ENCODE measurements around the gene ATP13A2.

Gene ATP13A2

GRCh38 chr1:17059391-17060305 lies 47.9 kb upstream of the ATP13A2 start:
- Histone ChIP-seq H2AK5ac (ENCODE audit: low read depth, low read length) (no peak overlapping the region), H2BK12ac (ENCODE audit: low read length) (no peak overlapping the region), H2BK5ac (ENCODE audit: low read length) (no peak overlapping the region), H3K27me3 (ENCODE audit: control insufficient read depth in 3 of 3, insufficient read depth in 3 of 3, low read depth in 1 of 3, low read length in 3 of 3) (peaks cover 0 to 5% (median 0%) of the 10 kb centered on the region in 3 experiments), H3K9me3 (replicated peaks in 1 of 2; ENCODE audit: control insufficient read depth in 2 of 2, insufficient read depth in 1 of 2, low read depth in 1 of 2, low read length in 2 of 2) (no peaks in the 10 kb centered on the region), H3K27ac (replicated peaks; ENCODE audit: low read length) (no peak overlapping the region), H3K9ac (ENCODE audit: low read depth, low read length, poor library complexity) (peak overlapping the region; percentile 54), H3K14ac (ENCODE audit: low read length) (no peak overlapping the region), H2BK15ac (ENCODE audit: low read length) (no peak overlapping the region), H3K23ac (ENCODE audit: low read depth, low read length, poor library complexity) (no peak overlapping the region), H3K36me3 (replicated peaks in 1 of 2; ENCODE audit: control insufficient read depth in 2 of 2, insufficient read depth in 2 of 2, low read length in 2 of 2) (no peaks in the 10 kb centered on the region), H3K4me3 (ENCODE audit: low read length in 2 of 2) (no peak overlapping the region), H4K8ac (ENCODE audit: low read depth, low read length) (no peak overlapping the region), H3K79me1 (ENCODE audit: low read depth, low read length) (no peaks in the 10 kb centered on the region), H3K4me2 (ENCODE audit: insufficient read depth, low read length, poor library complexity, severe bottlenecking) (no peak overlapping the region), H4K91ac (ENCODE audit: low read depth, low read length, poor library complexity) (no peak overlapping the region), H2BK120ac (ENCODE audit: low read depth, low read length) (no peak overlapping the region), H2AFZ (ENCODE audit: low read length) (peak overlapping the region; percentile 37), H3K4ac (ENCODE audit: low read length) (no peak overlapping the region), H3K4me1 (ENCODE audit: control insufficient read depth in 2 of 2, insufficient read depth in 1 of 2, low read depth in 1 of 2, low read length in 2 of 2) (peaks cover 7 to 15% of the 10 kb centered on the region in 2 donors), H3K18ac (ENCODE audit: low read length) (no peak overlapping the region)
- no CpG with 5 or more reads among the region's 12 CpGs for WGBS, 2 donors (ENCODE audit: extremely low coverage in 2 of 2, insufficient read length in 2 of 2, insufficient replicate concordance in 1 of 2)
- DNase-seq (ENCODE audit: low spot score): peak; percentile 56

GRCh38 chr1:17056551-17056950 lies 44.8 kb upstream of the ATP13A2 start:
- Histone ChIP-seq H2AK5ac (ENCODE audit: low read depth, low read length) (peak overlapping the region; percentile 6), H3K4me3 (ENCODE audit: low read length in 2 of 2) (no peak overlapping the region), H4K8ac (ENCODE audit: low read depth, low read length) (no peak overlapping the region), H3K79me1 (ENCODE audit: low read depth, low read length) (peaks cover 10% of the 10 kb centered on the region), H3K18ac (ENCODE audit: low read length) (no peak overlapping the region), H3K9me3 (replicated peaks in 1 of 2; ENCODE audit: control insufficient read depth in 2 of 2, insufficient read depth in 1 of 2, low read depth in 1 of 2, low read length in 2 of 2) (no peaks in the 10 kb centered on the region), H3K27ac (replicated peaks; ENCODE audit: low read length) (no peak overlapping the region), H3K27me3 (ENCODE audit: control insufficient read depth in 3 of 3, insufficient read depth in 3 of 3, low read depth in 1 of 3, low read length in 3 of 3) (peaks cover 0 to 5% (median 0%) of the 10 kb centered on the region in 3 experiments), H4K91ac (ENCODE audit: low read depth, low read length, poor library complexity) (no peak overlapping the region), H3K36me3 (replicated peaks in 1 of 2; ENCODE audit: control insufficient read depth in 2 of 2, insufficient read depth in 2 of 2, low read length in 2 of 2) (no peaks in the 10 kb centered on the region), H2BK15ac (ENCODE audit: low read length) (no peak overlapping the region), H3K4me1 (ENCODE audit: control insufficient read depth in 2 of 2, insufficient read depth in 1 of 2, low read depth in 1 of 2, low read length in 2 of 2) (peaks cover 11 to 21% of the 10 kb centered on the region in 2 donors), H2AFZ (ENCODE audit: low read length) (peak overlapping the region; percentile 27), H2BK12ac (ENCODE audit: low read length) (no peak overlapping the region), H2BK120ac (ENCODE audit: low read depth, low read length) (no peak overlapping the region), H2BK5ac (ENCODE audit: low read length) (no peak overlapping the region), H3K14ac (ENCODE audit: low read length) (no peak overlapping the region), H3K23ac (ENCODE audit: low read depth, low read length, poor library complexity) (no peak overlapping the region), H3K9ac (ENCODE audit: low read depth, low read length, poor library complexity) (no peak overlapping the region), H3K4me2 (ENCODE audit: insufficient read depth, low read length, poor library complexity, severe bottlenecking) (no peak overlapping the region), H3K4ac (ENCODE audit: low read length) (no peak overlapping the region)
- no peak for DNase-seq (ENCODE audit: low spot score)
- no CpG with 5 or more reads among the region's 4 CpGs for WGBS, 2 donors (ENCODE audit: extremely low coverage in 2 of 2, insufficient read length in 2 of 2, insufficient replicate concordance in 1 of 2)

- WGBS, 2 donors (ENCODE audit: extremely low coverage in 2 of 2, insufficient read length in 2 of 2, insufficient replicate concordance in 1 of 2): no CpG with 5 or more reads among the region's 7 CpGs
- Histone ChIP-seq H3K4me2 (ENCODE audit: insufficient read depth, low read length, poor library complexity, severe bottlenecking) (no peak overlapping the region), H4K91ac (ENCODE audit: low read depth, low read length, poor library complexity) (no peak overlapping the region)
Measured at GRCh38 chr1:17055801-17056200, 44.1 kb upstream of the ATP13A2 start.

GRCh38 chr1:17053685-17054410 lies 42.1 kb upstream of the ATP13A2 start, which contains the start of gene SDHB:
Gene SDHB (minus strand): TSS chr1:17054032. CDS start chr1:17054019, 13 bp downstream.
- peak within 1 kb of the TSS; percentile 91 for H3K9ac ChIP-seq (ENCODE audit: low read depth, low read length, poor library complexity)
- H2BK15ac ChIP-seq (ENCODE audit: low read length): no peak within 1 kb of the TSS
- H3K36me3 ChIP-seq (replicated peaks in 1 of 2; ENCODE audit: control insufficient read depth in 2 of 2, insufficient read depth in 2 of 2, low read length in 2 of 2): peaks cover 3 to 22% of the 10 kb centered on the region in 2 donors
- H3K4me1 ChIP-seq (ENCODE audit: control insufficient read depth in 2 of 2, insufficient read depth in 1 of 2, low read depth in 1 of 2, low read length in 2 of 2): peaks cover 6 to 12% of the 10 kb centered on the region in 2 donors
- peaks cover 11% of the 10 kb centered on the region for H3K79me1 ChIP-seq (ENCODE audit: low read depth, low read length)
- H4K8ac ChIP-seq (ENCODE audit: low read depth, low read length): no peak within 1 kb of the TSS
- DNase-seq (ENCODE audit: low spot score): peak; percentile 98
- H3K9me3 ChIP-seq (replicated peaks in 1 of 2; ENCODE audit: control insufficient read depth in 2 of 2, insufficient read depth in 1 of 2, low read depth in 1 of 2, low read length in 2 of 2): no peaks in the 10 kb centered on the region
- peak within 1 kb of the TSS; percentile 85 for H3K4me2 ChIP-seq (ENCODE audit: insufficient read depth, low read length, poor library complexity, severe bottlenecking)
- H2AFZ ChIP-seq (ENCODE audit: low read length): peak within 1 kb of the TSS; percentile 93
- H3K4me3 ChIP-seq (ENCODE audit: low read length in 2 of 2): peak within 1 kb of the TSS; percentile 95 to 97
- H2BK120ac ChIP-seq (ENCODE audit: low read depth, low read length): no peak within 1 kb of the TSS
- H3K18ac ChIP-seq (ENCODE audit: low read length): peak within 1 kb of the TSS; percentile 97
- H3K27me3 ChIP-seq (ENCODE audit: control insufficient read depth in 3 of 3, insufficient read depth in 3 of 3, low read depth in 1 of 3, low read length in 3 of 3): peaks cover 0 to 5% (median 0%) of the 10 kb centered on the region in 3 experiments
- no CpG with 5 or more reads among the region's 44 CpGs for WGBS, 2 donors (ENCODE audit: extremely low coverage in 2 of 2, insufficient read length in 2 of 2, insufficient replicate concordance in 1 of 2)
- peak within 1 kb of the TSS; percentile 75 for H3K27ac ChIP-seq (replicated peaks; ENCODE audit: low read length)
- H4K91ac ChIP-seq (ENCODE audit: low read depth, low read length, poor library complexity): no peak within 1 kb of the TSS
- H2BK5ac ChIP-seq (ENCODE audit: low read length): peak within 1 kb of the TSS; percentile 62
- H3K4ac ChIP-seq (ENCODE audit: low read length): no peak within 1 kb of the TSS
- H2AK5ac ChIP-seq (ENCODE audit: low read depth, low read length): peak within 1 kb of the TSS; percentile 20
- peak within 1 kb of the TSS; percentile 29 for H3K23ac ChIP-seq (ENCODE audit: low read depth, low read length, poor library complexity)
- peak within 1 kb of the TSS; percentile 72 for H3K14ac ChIP-seq (ENCODE audit: low read length)
- H2BK12ac ChIP-seq (ENCODE audit: low read length): no peak within 1 kb of the TSS

More at GRCh38 chr1:17055801-17056200, 44.1 kb upstream of the ATP13A2 start:
- peak overlapping the region; percentile 27 for H2AFZ ChIP-seq (ENCODE audit: low read length)
- no peak overlapping the region for H3K4ac ChIP-seq (ENCODE audit: low read length)
- peaks cover 10% of the 10 kb centered on the region for H3K79me1 ChIP-seq (ENCODE audit: low read depth, low read length)
- peaks cover 0 to 5% (median 0%) of the 10 kb centered on the region in 3 experiments for H3K27me3 ChIP-seq (ENCODE audit: control insufficient read depth in 3 of 3, insufficient read depth in 3 of 3, low read depth in 1 of 3, low read length in 3 of 3)
- no peak overlapping the region for H3K23ac ChIP-seq (ENCODE audit: low read depth, low read length, poor library complexity)
- no peak overlapping the region for H3K4me3 ChIP-seq (ENCODE audit: low read length in 2 of 2)
- H3K9me3 ChIP-seq (replicated peaks in 1 of 2; ENCODE audit: control insufficient read depth in 2 of 2, insufficient read depth in 1 of 2, low read depth in 1 of 2, low read length in 2 of 2): no peaks in the 10 kb centered on the region
- H4K8ac ChIP-seq (ENCODE audit: low read depth, low read length): no peak overlapping the region
- H2BK12ac ChIP-seq (ENCODE audit: low read length): no peak overlapping the region
- no peak overlapping the region for H2BK5ac ChIP-seq (ENCODE audit: low read length)
- no peak overlapping the region for H3K18ac ChIP-seq (ENCODE audit: low read length)
- no peak overlapping the region for H3K14ac ChIP-seq (ENCODE audit: low read length)
- no peak for DNase-seq (ENCODE audit: low spot score)
- H3K4me1 ChIP-seq (ENCODE audit: control insufficient read depth in 2 of 2, insufficient read depth in 1 of 2, low read depth in 1 of 2, low read length in 2 of 2): peaks cover 11 to 19% of the 10 kb centered on the region in 2 donors
- H2AK5ac ChIP-seq (ENCODE audit: low read depth, low read length): no peak overlapping the region
- H2BK15ac ChIP-seq (ENCODE audit: low read length): no peak overlapping the region
- peaks cover 0 to 6% of the 10 kb centered on the region in 2 donors for H3K36me3 ChIP-seq (replicated peaks in 1 of 2; ENCODE audit: control insufficient read depth in 2 of 2, insufficient read depth in 2 of 2, low read length in 2 of 2)
- H3K27ac ChIP-seq (replicated peaks; ENCODE audit: low read length): no peak overlapping the region
- H2BK120ac ChIP-seq (ENCODE audit: low read depth, low read length): no peak overlapping the region
- no peak overlapping the region for H3K9ac ChIP-seq (ENCODE audit: low read depth, low read length, poor library complexity)
